K562 (cell line): ENCODE data around the gene SCUBE1. TPM values are rescaled to one million over a fixed set of nuclear protein-coding genes. Genes with fewer than 3 reads are reported as not detected.

Experiments
- ATAC-seq: fragments of 200-7000 bp; cut with Tn5 transposase; 3 replicates; pipeline ENCODE4 v1.9.1; 2020; ENCODE audit warnings: moderate library complexity
- BruUV-seq: library from RNA; stranded (reverse); fragments of 400-500 nt; replicated peaks from 2 replicates; lab custom pipeline; 2021; lab: Mats Ljungman, UMichigan
- CTCF ChIA-PET: fragments of 300-600 bp; formaldehyde crosslinking; extraction: SDS; loops from one replicate; lab custom pipeline; 2021; ENCODE audit warnings: low intra/inter-chr PET ratio; lab: Yijun Ruan, JAX
- POLR2A ChIA-PET: fragments of 300-600, 350-650 bp; sonication (Branson Sonifier 250); formaldehyde crosslinking; extraction: SDS; loops from one replicate; lab custom pipeline; 2021; ENCODE audit warnings: antibody characterized with exemption, inconsistent platforms; lab: Yijun Ruan, JAX
- DNase-seq, 4 experiments: peaks; one replicate each; pipeline versions ENCODE4 v3.0.0 to v3.0.0-alpha.2; 2011 to 2018; ENCODE audit warnings: low spot score in 3 of 4, mixed read lengths in 3 of 4; ENCODE audit errors: extremely low read depth in 1 of 4
- FAIRE-seq: peaks from 2 replicates; lab custom pipeline; 2011; peaks lifted over from hg19 to GRCh38; lab: Jason Lieb, UNC
- H2AFZ ChIP-seq: 2 replicates; pipeline ENCODE4 v1.6.0; 2011; ENCODE audit warnings: low read depth, low read length, control low read depth, inconsistent platforms
- H3K27ac ChIP-seq: fragments of 200-600 bp; 3 replicates; pipeline ENCODE4 v1.8.0; 2011; ENCODE audit warnings: low read depth, mild to moderate bottlenecking, control low read depth, inconsistent platforms, low read length, moderate library complexity, mixed read lengths; ENCODE audit errors: extremely low read depth
- H3K27me3 ChIP-seq, 2 experiments: fragments of 300-600 bp in 1 of 2; 2 replicates in 1 of 2; 3 replicates in 1 of 2; pipeline versions ENCODE4 v1.6.0 to v1.8.0; 2011; ENCODE audit warnings: inconsistent platforms in 2 of 2, low read length in 2 of 2, mild to moderate bottlenecking in 1 of 2, mixed read lengths in 1 of 2, moderate library complexity in 1 of 2; ENCODE audit not compliant: control insufficient read depth in 2 of 2, insufficient read depth in 2 of 2
- H3K36me3 ChIP-seq: fragments of 300-600 bp; 3 replicates; pipeline ENCODE4 v1.8.0; 2011; ENCODE audit warnings: mild to moderate bottlenecking, low read length, inconsistent platforms; ENCODE audit not compliant: control insufficient read depth, insufficient read depth
- H3K4me1 ChIP-seq, 2 experiments: fragments of 200-600 bp in 1 of 2; replicated peaks in 1 of 2; 2 replicates in 1 of 2; 3 replicates in 1 of 2; pipeline versions ENCODE4 v1.5.1 to v1.8.0; 2011; ENCODE audit warnings: inconsistent platforms in 2 of 2, low read length in 2 of 2, mild to moderate bottlenecking in 1 of 2, mixed read lengths in 1 of 2, moderate library complexity in 1 of 2; ENCODE audit not compliant: control insufficient read depth in 2 of 2, insufficient read depth in 2 of 2
- H3K4me2 ChIP-seq: 2 replicates; pipeline ENCODE4 v1.6.1; 2011; ENCODE audit warnings: low read length, control low read depth, inconsistent platforms, mixed read lengths; ENCODE audit not compliant: insufficient read depth
- H3K4me3 ChIP-seq: fragments of 200-600 bp; sonication (generic), shearing (Covaris generic); 2 replicates; pipeline ENCODE4 v1.5.1; 2016; ENCODE audit warnings: control low read depth, inconsistent platforms
- H3K79me2 ChIP-seq: fragments of 200-600 bp; 3 replicates; pipeline ENCODE4 v1.8.0; 2011; ENCODE audit warnings: low read length, inconsistent platforms; ENCODE audit not compliant: control insufficient read depth, insufficient read depth
- H3K9ac ChIP-seq, 2 experiments: 2 replicates each; pipeline versions ENCODE4 v1.6.0 to v1.6.1; 2011; ENCODE audit warnings: low read depth in 2 of 2, low read length in 2 of 2, control low read depth in 1 of 2, inconsistent platforms in 1 of 2, mild to moderate bottlenecking in 1 of 2, mixed read lengths in 1 of 2; ENCODE audit not compliant: insufficient read depth in 1 of 2
- H3K9me1 ChIP-seq: one replicate; pipeline ENCODE4 v1.6.0; 2011; ENCODE audit warnings: inconsistent platforms, mild to moderate bottlenecking, low read length, moderate library complexity; ENCODE audit not compliant: control insufficient read depth, insufficient read depth
- H3K9me3 ChIP-seq: replicated peaks from 2 replicates; pipeline ENCODE4 v1.5.1; 2011; ENCODE audit warnings: low read depth, low read length, inconsistent platforms; ENCODE audit not compliant: control insufficient read depth, insufficient read depth
- H4K20me1 ChIP-seq: replicated peaks from 2 replicates; pipeline ENCODE4 v1.6.1; 2011; ENCODE audit warnings: low read length, inconsistent platforms, mixed read lengths; ENCODE audit not compliant: control insufficient read depth, insufficient read depth
- ATF4 ChIP-seq: fragments of 450-650 bp; formaldehyde crosslinking; IDR thresholded peaks from 2 replicates; pipeline ENCODE4 v1.4.0; 2022; ENCODE audit warnings: mild to moderate bottlenecking, moderate library complexity
- CBFA2T2 ChIP-seq: fragments of 450-650 bp; conservative IDR thresholded peaks from 2 replicates; pipeline ENCODE4 v1.6.1; 2017; ENCODE audit warnings: mild to moderate bottlenecking
- FOXP4 ChIP-seq: sonication (generic); formaldehyde crosslinking; IDR thresholded peaks from 2 replicates; pipeline ENCODE4 v1.8.0; 2022; ENCODE audit warnings: mild to moderate bottlenecking, missing genetic modification reagents, borderline replicate concordance
- HDGF ChIP-seq: fragments of 450-650 bp; IDR thresholded peaks from 2 replicates; pipeline ENCODE4 v1.6.1; 2016
- KLF16 ChIP-seq: IDR thresholded peaks from 2 replicates; pipeline ENCODE4 v1.6.1; 2016; ENCODE audit warnings: antibody characterized with exemption
- NFIC ChIP-seq: fragments of 450-650 bp; IDR thresholded peaks from 2 replicates; pipeline ENCODE4 v1.6.1; 2017; ENCODE audit warnings: mild to moderate bottlenecking, inconsistent platforms
- PHTF2 ChIP-seq: fragments of 250-450 bp; sonication (Bioruptor Pico); IDR thresholded peaks from 2 replicates; pipeline ENCODE4 v1.5.0; 2021; ENCODE audit warnings: mild to moderate bottlenecking
- SMARCA4 ChIP-seq: fragments of 450-650 bp; IDR thresholded peaks from 2 replicates; pipeline ENCODE4 v1.6.1; 2016
- TAF1 ChIP-seq: IDR thresholded peaks from 2 replicates; pipeline ENCODE4 v1.6.1; 2011; ENCODE audit warnings: mild to moderate bottlenecking, low read length, moderate library complexity; ENCODE audit not compliant: insufficient read depth, control insufficient read depth, severe bottlenecking; ENCODE audit errors: extremely low read depth
- TAF15 ChIP-seq: fragments of 200-400 bp; formaldehyde crosslinking; IDR thresholded peaks from 2 replicates; pipeline ENCODE4 v1.6.1; 2017; ENCODE audit warnings: mild to moderate bottlenecking, low read depth, low read length, moderate library complexity
- TCF3 ChIP-seq: sonication (generic); formaldehyde crosslinking; IDR thresholded peaks from 2 replicates; pipeline ENCODE4 v1.4.0; 2020; ENCODE audit warnings: mild to moderate bottlenecking, missing genetic modification reagents
- TEAD4 ChIP-seq, 2 experiments: sonication (generic) in 1 of 2; formaldehyde crosslinking in 1 of 2; IDR thresholded peaks; 2 replicates each; pipeline versions ENCODE4 v1.6.1 to v1.8.0; 2012 to 2022; ENCODE audit warnings: borderline replicate concordance in 1 of 2, inconsistent platforms in 1 of 2, low read length in 1 of 2, mild to moderate bottlenecking in 1 of 2, missing genetic modification reagents in 1 of 2
- TFE3 ChIP-seq: fragments of 450-650 bp; formaldehyde crosslinking; IDR thresholded peaks from 2 replicates; pipeline ENCODE4 v1.4.0; 2020; ENCODE audit warnings: mild to moderate bottlenecking, mixed read lengths
- ZFPM2 ChIP-seq: fragments of 250-450 bp; sonication (Bioruptor Pico); IDR thresholded peaks from 2 replicates; pipeline ENCODE4 v1.5.1; 2022; ENCODE audit warnings: mild to moderate bottlenecking
- ZNF41 ChIP-seq: fragments of 250-450 bp; sonication (Bioruptor Pico); conservative IDR thresholded peaks from 2 replicates; pipeline ENCODE4 v1.4.0; 2020; ENCODE audit warnings: mild to moderate bottlenecking
- ZNF551 ChIP-seq: fragments of 250-450 bp; sonication (Bioruptor Pico); IDR thresholded peaks from 2 replicates; pipeline ENCODE4 v1.5.0; 2021; ENCODE audit warnings: mild to moderate bottlenecking, moderate library complexity
- ZNF644 ChIP-seq: fragments of 200-800 bp; sonication (Bioruptor generic); IDR thresholded peaks from 2 replicates; pipeline ENCODE4 v1.6.1; 2016; ENCODE audit warnings: low read depth, missing genetic modification characterization, missing compliant biosample characterization
- WGBS: fragments of 100-300 bp; shearing (Covaris generic); methylation state at CpG from one replicate; pipeline ENCODE4 v1.1.6; 2016; ENCODE audit warnings: low coverage, mixed read lengths; ENCODE audit not compliant: insufficient coverage; ENCODE audit errors: missing lambda C conversion rate; 5-methylcytosine and 5-hydroxymethylcytosine counted together
- in situ Hi-C: fragments of 300-500 bp; cut with MboI; formaldehyde crosslinking; loops from 4 replicates; pipeline ENCODE4 v1.15.0; 2018; ENCODE audit warnings: inconsistent platforms, mixed read lengths
- intact Hi-C: fragments of 100-400 bp; cut with micrococcal nuclease; formaldehyde crosslinking; loops from 2 replicates; pipeline ENCODE4 v1.14.2; 2022
- polyA plus RNA-seq, 8 experiments: library from polyadenylated mRNA; depleted of rRNA in 4 of 8; stranded (reverse) in 5 of 8; unstranded in 3 of 8; fragments of >200 nt; fragmentation: Nextera tagmentation in 2 of 8; fragmentation: Illumina TruSeq in 1 of 8; extraction: Ambion mirVana in 2 of 8; extraction: Trizol in 1 of 8; gene quantifications; 2 replicates each; pipeline versions ENCODE4 v1.2.1 to v1.2.3, GENCODE V29; 2011 to 2014; ENCODE audit warnings: inconsistent platforms in 1 of 8, missing spikeins in 1 of 8
- total RNA-seq, 7 experiments: library from RNA; depleted of rRNA in 6 of 7; stranded (reverse); fragments of >200 nt in 6 of 7; fragmentation: Illumina TruSeq in 2 of 7; extraction: Trizol in 2 of 7; gene quantifications; 2 replicates each; pipeline versions ENCODE4 v1.2.1 to v1.2.3, GENCODE V29; 2011 to 2021; ENCODE audit warnings: low replicate concordance in 1 of 7

SCUBE1 gene
- total and polyA plus RNA-seq, 9 of the 15 experiments (the other 6 are each of a cell fraction or from before 2014, with no cell fraction given), result 0.03 to 0.47 (median 0.29) TPM; not detected in 6

GRCh38 chr22:43310311-43310710, 32.9 kb downstream of the SCUBE1 start (continued):
- no peak for TF ChIP-seq SMARCA4
- peak; percentile 34; the same call in 1 of the 2 replicates for TF ChIP-seq CBFA2T2
- no peak for TF ChIP-seq ZNF644
- TF ChIP-seq NFIC, result peak; percentile 74
- TF ChIP-seq TCF3 (CRISPR knock-in tag), result peak; percentile 30
- TF ChIP-seq ZNF41 (CRISPR knock-in tag), result no peak
- no peak for TF ChIP-seq TAF15
- TF ChIP-seq KLF16, result 0 out of 2 replicates have a peak, but pooled peaks have one; percentile 11
- TF ChIP-seq TAF1, result no peak
- peak; percentile 35; the same call in 1 of the 2 replicates for TF ChIP-seq TEAD4 (IDR thresholded peaks at IDR 0.05; ENCODE audit: low read length)
- no peak for TF ChIP-seq TEAD4 (CRISPR knock-in tag; IDR thresholded peaks at IDR 0.05; ENCODE audit: borderline replicate concordance)

- Histone ChIP-seq H3K4me1 (peaks cover 0 to 3% of the 10 kb centered on the region in 2 experiments; a peak in 3 of 5 replicates), H3K27me3 (peaks cover 0 to 56% of the 10 kb centered on the region in 2 experiments; a peak in 2 of 5 replicates), H3K9me3 (no peaks in the 10 kb centered on the region), H3K4me2 (no peak overlapping the region), H3K9me1 (no peaks in the 10 kb centered on the region), H3K9ac (no peak overlapping the region), H3K27ac (no peak overlapping the region), H3K79me2 (no peaks in the 10 kb centered on the region), H2AFZ (no peak overlapping the region), H3K4me3 (no peak overlapping the region), H3K36me3 (no peaks in the 10 kb centered on the region), H4K20me1 (no peaks in the 10 kb centered on the region)
- intact Hi-C loops (no loop called here), in situ Hi-C loops (no loop called here)
- FAIRE-seq (no peak), DNase-seq (no peak), ATAC-seq (no peak)
- 18% methylated on average over 10 of the region's 10 CpGs for WGBS
- POLR2A ChIA-PET, result no interaction called here
- no peak for TF ChIP-seq ZFPM2 (CRISPR knock-in tag)
- TF ChIP-seq ATF4, result no peak
- no peak for TF ChIP-seq FOXP4 (CRISPR knock-in tag)
- TF ChIP-seq HDGF, result no peak
- no peak for TF ChIP-seq ZNF551 (CRISPR knock-in tag)
- TF ChIP-seq TFE3 (CRISPR knock-in tag), result peak; percentile 55
- no peak for TF ChIP-seq PHTF2 (CRISPR knock-in tag)
- CTCF ChIA-PET, result no interaction called here
- BruUV-seq, result no TSS peak
Measured at GRCh38 chr22:43308836-43309235, 34.3 kb downstream of the SCUBE1 start.
